Measurements from ENCODE around the gene HHAT.

The HHAT gene

GRCh38 chr1:210313046-210313595 is 15.6 kb upstream of the HHAT start:
- DNase-seq (ENCODE audit: low spot score), result no peak
- no peak for FAIRE-seq

- DNase-seq (ENCODE audit: low spot score), result no peak
- FAIRE-seq, result no peak
Observed at GRCh38 chr1:210313921-210314320, 14.8 kb upstream of the HHAT start.

- DNase-seq (ENCODE audit: low spot score) (no peak), FAIRE-seq (no peak)
Observed at GRCh38 chr1:210315529-210315928, 13.2 kb upstream of the HHAT start.

DNA sequence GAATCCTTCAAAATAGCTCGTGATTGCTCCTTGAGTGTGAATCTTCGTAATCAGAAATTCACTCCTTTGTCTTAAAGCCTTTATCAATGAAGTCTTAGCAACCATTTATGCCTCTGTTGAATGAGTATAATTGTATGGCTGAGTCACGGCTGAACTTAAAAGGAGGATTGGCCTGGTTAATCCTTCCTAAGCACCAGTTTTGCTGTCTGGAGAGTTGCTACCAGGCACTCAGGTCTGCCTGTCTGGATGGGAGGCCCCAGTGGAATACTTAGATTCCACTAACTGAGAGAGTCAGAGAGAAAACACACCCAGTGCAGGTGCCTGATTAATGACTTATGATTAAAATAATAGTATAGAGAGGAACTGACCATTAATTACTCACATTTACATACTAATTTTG is 7.6 kb upstream of the HHAT start:
- DNase-seq (ENCODE audit: low spot score) (no peak), FAIRE-seq (no peak)

GRCh38 chr1:210321552-210321951 is 7.2 kb upstream of the HHAT start:
- FAIRE-seq (no peak), DNase-seq (ENCODE audit: low spot score) (no peak)

DNA sequence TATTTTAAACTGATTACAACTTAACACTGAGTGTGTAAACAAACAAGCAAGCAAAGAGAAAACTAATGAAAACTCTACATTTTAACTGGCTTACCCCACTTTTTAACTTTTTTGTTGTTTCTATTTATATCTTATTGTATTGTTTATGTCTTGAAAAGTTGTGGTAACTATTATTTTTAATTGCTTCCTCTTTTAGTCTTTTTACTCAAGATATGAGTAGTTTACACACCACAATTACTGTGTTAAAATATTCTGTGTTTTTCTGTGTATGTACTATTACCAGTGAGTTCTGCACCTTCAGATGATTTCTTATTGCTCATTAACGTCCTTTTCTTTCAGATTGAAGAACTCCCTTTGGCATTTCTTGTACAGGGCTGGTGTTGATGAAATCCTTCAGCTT is 4.7 kb upstream of the HHAT start:
- FAIRE-seq (no peak), DNase-seq (ENCODE audit: low spot score) (no peak)

DNA sequence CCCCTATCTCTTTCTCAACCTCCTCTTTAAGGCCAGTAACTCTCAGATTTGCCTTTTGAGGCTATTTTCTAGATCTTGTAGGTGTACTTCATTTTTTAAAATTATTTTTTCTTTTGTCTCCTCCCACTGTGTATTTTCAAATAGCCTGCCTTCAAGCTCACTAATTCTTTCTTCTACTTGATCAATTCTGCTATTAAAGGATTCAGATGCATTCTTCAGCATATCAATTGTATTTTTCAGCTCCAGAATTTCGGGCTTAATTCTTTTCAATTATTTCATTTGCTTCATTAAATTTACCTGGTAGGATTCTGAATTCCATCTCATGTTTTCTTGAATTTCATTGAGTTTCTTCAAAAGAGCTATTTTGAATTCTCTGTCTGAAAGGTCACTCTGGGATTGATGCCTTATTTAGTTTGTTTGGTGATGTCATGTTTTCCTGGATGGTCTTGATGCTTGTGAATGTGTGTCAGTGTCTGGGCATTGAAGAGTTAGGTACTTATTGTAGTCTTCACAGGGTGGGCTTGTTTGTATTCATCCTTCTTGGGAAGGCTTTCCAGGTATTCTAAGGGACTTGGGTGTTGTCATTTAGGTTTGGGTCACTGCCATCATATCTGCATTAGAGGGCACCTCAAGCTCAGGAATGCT is 3.6 kb upstream of the HHAT start:
- FAIRE-seq (no peak), DNase-seq (ENCODE audit: low spot score) (no peak)

DNA sequence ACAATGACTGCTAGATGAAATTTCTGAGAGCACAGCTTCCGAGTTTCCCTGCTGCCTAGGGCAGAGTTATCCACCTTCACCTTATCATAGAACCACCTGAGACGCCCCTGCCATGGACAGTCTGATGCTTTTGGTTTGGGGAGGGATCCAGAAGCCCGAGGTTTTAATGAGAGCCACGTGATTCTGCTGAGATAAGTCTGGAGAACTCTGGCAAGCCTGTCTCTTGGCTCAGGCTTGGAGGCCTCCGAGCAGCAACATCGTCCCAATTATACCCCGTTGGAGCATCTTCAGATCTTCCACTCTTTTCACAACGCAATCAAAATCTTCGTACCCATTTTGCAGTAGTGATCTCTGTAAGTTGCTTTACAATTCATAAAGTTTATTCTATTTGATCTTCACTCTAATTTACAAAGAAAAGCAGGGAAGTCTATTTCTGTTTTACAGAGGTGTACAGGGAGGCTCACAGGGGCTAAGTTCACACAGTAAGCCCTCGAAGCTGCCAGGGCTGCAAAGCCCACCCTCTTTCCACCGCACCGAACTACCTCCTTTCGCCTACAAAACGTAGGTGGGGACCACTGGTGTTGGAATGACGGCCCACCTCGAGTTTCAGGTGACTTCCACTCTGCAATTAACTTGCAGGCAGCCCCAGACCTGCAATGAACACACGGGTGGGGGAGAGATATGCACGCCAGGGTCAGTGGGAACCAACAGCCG is 513 bp upstream of the HHAT start:
- FAIRE-seq, result no peak
- DNase-seq (ENCODE audit: low spot score), result no peak

- DNase-seq (ENCODE audit: low spot score), result no peak
- FAIRE-seq, result no peak
Observed at GRCh38 chr1:210330279-210330866, 1.7 kb downstream of the HHAT start.

GRCh38 chr1:210332233-210332632 is 3.5 kb downstream of the HHAT start:
- DNase-seq (ENCODE audit: low spot score), result no peak
- FAIRE-seq, result no peak

- no peak for FAIRE-seq
- no peak for DNase-seq (ENCODE audit: low spot score)
Observed at GRCh38 chr1:210332719-210333398, 4.2 kb downstream of the HHAT start.

GRCh38 chr1:210335001-210335400 is 6.3 kb downstream of the HHAT start:
- FAIRE-seq, result no peak
- DNase-seq (ENCODE audit: low spot score), result no peak

DNA sequence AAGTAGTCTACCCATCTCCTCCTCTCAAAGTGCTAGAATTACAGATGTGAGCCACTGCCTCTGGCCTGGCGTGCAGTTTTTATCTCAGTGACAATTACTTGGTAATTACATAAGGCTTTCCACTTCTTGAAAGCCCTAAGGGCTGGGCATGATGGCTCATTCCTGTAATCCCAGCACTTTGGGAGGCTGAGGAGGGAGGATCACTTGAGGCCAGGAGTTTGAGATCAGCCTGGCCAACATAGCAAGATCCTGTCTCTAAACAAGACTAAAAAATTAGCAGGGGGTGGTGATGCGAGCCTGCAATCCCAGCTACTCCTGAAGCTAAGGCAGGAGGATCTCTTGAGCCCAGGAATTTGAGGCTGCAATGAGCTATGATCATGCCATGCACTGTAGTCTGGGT is 7.7 kb downstream of the HHAT start:
- FAIRE-seq, result no peak
- no peak for DNase-seq (ENCODE audit: low spot score)

- no peak for FAIRE-seq
- no peak for DNase-seq (ENCODE audit: low spot score)
Observed at GRCh38 chr1:210339500-210339899, 10.8 kb downstream of the HHAT start.

- FAIRE-seq (no peak), DNase-seq (ENCODE audit: low spot score) (no peak)
Observed at GRCh38 chr1:210340311-210340710, 11.6 kb downstream of the HHAT start.

DNA sequence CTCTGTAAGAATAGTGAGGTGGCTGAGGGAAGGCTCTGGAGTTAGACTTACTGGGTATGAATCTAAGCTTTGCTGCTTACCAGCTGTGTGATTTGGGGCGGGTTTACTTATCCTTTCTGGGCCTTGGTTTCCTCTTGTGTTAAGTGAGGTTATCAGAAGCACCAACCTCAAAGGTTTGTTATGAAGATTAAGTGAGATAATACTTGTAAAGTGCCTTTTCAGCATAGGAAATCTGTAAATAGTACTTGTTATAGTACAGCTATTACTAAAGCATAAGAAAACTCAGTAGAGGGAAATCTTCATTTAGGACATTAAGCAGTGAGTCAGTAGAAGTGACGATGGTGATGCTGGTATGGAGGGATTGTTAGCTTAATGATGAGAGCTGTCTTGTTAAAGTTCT is 12.1 kb downstream of the HHAT start:
- no peak for DNase-seq (ENCODE audit: low spot score)
- no peak for FAIRE-seq

GRCh38 chr1:210342986-210343780 is 14.5 kb downstream of the HHAT start:
- no peak for FAIRE-seq
- no peak for DNase-seq (ENCODE audit: low spot score)

GRCh38 chr1:210344706-210345105 is 16.0 kb downstream of the HHAT start:
- DNase-seq (ENCODE audit: low spot score) (no peak), FAIRE-seq (no peak)

DNA sequence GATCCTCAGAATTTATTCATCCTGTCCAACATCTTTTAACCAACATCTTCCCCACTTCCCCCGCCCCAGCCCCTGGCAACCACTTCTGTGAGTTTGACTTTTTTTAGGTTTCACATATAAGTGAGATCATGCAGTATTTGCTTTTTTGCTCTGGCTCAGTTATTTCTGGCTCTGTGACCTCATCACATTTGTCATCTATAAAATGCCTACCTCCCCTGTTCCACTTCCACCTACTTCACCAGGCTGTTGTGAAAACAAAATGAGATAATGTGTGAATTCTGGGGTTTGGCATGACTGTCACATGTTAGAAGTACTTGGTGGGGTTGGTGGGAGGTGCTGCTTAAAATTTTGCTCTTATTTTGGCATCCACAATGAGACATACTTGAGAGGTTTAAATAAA is 18.4 kb downstream of the HHAT start:
- DNase-seq (ENCODE audit: low spot score), result no peak
- no peak for FAIRE-seq

- DNase-seq (ENCODE audit: low spot score), result no peak
- no peak for FAIRE-seq
Observed at GRCh38 chr1:210351496-210351895, 22.8 kb downstream of the HHAT start.

- FAIRE-seq, result no peak
- DNase-seq (ENCODE audit: low spot score), result no peak
Observed at GRCh38 chr1:210352575-210352974, 23.9 kb downstream of the HHAT start.

Data from RCC 7860 (cell line).